ENCODE results near the gene TMEM60.

DNA sequence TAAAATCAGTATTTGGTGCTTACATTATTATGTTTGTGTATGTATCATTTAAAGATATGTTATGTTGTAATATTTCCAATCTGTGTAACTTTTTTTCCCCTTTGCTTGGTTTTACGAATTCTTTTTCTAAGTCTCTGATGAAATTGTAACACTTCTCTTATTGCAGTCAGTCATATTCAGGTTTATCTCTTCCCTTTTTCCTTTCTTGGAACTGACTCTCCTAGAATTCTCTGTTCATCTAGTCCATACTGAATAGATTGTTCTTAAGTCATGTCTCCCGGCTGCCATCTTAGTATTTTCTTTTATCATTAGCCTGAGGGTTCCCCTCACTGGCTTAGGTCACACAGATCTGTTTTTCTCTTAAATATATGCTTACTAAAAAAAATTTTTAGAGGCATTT, 45.0 kb upstream of the TMEM60 start:
- TF ChIP-seq CEBPB (IDR thresholded peaks at IDR 0.05; ENCODE audit: borderline replicate concordance, low read depth, low read length) = no peak
- no peak for TF ChIP-seq SMARCC2 (IDR thresholded peaks at IDR 0.05)
- no peak for TF ChIP-seq SMC3 (IDR thresholded peaks at IDR 0.05; ENCODE audit: low read length)
- TF ChIP-seq CTCF (CRISPR knock-in tag; IDR thresholded peaks at IDR 0.05) = no peak
- TF ChIP-seq, protein P1, sequence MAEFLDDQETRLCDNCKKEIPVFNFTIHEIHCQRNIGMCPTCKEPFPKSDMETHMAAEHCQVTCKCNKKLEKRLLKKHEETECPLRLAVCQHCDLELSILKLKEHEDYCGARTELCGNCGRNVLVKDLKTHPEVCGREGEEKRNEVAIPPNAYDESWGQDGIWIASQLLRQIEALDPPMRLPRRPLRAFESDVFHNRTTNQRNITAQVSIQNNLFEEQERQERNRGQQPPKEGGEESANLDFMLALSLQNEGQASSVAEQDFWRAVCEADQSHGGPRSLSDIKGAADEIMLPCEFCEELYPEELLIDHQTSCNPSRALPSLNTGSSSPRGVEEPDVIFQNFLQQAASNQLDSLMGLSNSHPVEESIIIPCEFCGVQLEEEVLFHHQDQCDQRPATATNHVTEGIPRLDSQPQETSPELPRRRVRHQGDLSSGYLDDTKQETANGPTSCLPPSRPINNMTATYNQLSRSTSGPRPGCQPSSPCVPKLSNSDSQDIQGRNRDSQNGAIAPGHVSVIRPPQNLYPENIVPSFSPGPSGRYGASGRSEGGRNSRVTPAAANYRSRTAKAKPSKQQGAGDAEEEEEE (CRISPR knock-in tag; IDR thresholded peaks at IDR 0.05; ENCODE audit: borderline replicate concordance) = no peak
- TF ChIP-seq SSRP1 (CRISPR knock-in tag; IDR thresholded peaks at IDR 0.05) = no peak
- TF ChIP-seq JUND (CRISPR knock-in tag; IDR thresholded peaks at IDR 0.05) = no peak
- no peak for TF ChIP-seq EHMT2 (IDR thresholded peaks at IDR 0.05; ENCODE audit: borderline replicate concordance, low read depth, low read length)
- TF ChIP-seq ZNF83 (CRISPR knock-in tag; IDR thresholded peaks at IDR 0.05; ENCODE audit: borderline replicate concordance) = no peak

All from HepG2 (cell line).